Measurements from ENCODE around the gene BRAF.
"Not testable (repeated sequence)": the region's sequence is repeated elsewhere in the genome, so short reads cannot be mapped to it uniquely, and the experiment has no call there.

Gene BRAF

DNA sequence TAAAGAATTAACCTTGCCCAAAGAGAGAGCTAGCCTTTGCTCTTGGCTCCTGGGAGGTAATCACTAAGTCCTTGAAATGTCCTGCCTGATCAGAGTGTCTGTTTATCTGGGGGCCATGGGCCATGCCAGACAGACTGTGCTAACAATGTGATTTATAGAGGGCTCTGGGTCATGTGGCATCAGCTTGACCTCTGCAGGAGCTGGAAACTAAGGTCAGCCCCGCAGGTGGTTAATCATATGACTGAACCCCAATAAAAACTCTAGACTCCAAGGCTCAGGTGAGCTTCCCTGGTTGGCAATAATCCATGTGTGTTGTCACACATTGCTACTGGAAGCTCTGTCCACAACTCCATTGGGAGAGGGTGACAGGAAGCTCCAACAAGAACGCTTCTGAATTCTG, 180.7 kb downstream of the BRAF start:
- no peak overlapping the region for H3K4me3 ChIP-seq (ENCODE audit: low read depth, low read length)
- TF ChIP-seq, protein P1, sequence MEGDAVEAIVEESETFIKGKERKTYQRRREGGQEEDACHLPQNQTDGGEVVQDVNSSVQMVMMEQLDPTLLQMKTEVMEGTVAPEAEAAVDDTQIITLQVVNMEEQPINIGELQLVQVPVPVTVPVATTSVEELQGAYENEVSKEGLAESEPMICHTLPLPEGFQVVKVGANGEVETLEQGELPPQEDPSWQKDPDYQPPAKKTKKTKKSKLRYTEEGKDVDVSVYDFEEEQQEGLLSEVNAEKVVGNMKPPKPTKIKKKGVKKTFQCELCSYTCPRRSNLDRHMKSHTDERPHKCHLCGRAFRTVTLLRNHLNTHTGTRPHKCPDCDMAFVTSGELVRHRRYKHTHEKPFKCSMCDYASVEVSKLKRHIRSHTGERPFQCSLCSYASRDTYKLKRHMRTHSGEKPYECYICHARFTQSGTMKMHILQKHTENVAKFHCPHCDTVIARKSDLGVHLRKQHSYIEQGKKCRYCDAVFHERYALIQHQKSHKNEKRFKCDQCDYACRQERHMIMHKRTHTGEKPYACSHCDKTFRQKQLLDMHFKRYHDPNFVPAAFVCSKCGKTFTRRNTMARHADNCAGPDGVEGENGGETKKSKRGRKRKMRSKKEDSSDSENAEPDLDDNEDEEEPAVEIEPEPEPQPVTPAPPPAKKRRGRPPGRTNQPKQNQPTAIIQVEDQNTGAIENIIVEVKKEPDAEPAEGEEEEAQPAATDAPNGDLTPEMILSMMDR (IDR thresholded peaks at IDR 0.05; ENCODE audit: borderline replicate concordance, insufficient read depth, low read depth, low read length), result no peak

DNA sequence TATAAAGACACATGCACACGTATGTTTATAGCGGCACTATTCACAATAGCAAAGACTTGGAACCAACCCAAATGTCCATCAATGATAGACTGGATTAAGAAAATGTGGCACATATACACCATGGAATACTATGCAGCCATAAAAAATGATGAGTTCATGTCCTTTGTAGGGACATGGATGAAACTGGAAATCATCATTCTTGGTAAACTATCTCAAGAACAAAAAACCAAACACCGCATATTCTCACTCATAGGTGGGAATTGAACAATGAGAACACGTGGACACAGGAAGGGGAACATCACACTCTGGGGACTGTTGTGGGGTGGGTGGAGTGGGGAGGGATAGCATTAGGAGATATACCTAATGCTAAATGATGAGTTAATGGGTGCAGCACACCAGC, 181.5 kb downstream of the BRAF start:
- not testable (repeated sequence) for H3K4me3 ChIP-seq (ENCODE audit: low read depth, low read length)

GRCh38 chr7:140738280-140738679, 186.4 kb downstream of the BRAF start:
- TF ChIP-seq, protein P1 (IDR thresholded peaks at IDR 0.05; ENCODE audit: borderline replicate concordance, insufficient read depth, low read depth, low read length), result no peak
- H3K4me3 ChIP-seq (ENCODE audit: low read depth, low read length), result no peak overlapping the region

DNA sequence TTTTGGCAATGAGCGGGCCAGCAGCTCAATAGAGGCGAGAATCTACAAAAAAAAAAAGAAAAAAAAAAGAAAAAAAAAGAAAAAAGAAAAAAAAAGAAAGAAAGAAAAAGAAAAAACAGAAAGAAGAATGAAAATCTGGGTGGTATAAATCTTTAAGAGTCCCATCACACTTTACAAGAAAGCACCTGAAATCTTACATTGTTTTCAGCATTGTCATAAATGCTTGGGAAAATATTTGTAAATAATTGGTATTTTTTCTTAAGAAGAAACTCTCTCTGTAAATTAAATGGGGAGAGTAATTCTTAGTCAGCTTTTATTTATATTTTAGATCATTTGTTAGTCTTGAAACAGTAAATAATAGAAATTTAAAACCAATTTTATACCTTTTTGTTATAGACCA, 190.0 kb downstream of the BRAF start:
- no peak overlapping the region for H3K4me3 ChIP-seq (ENCODE audit: low read depth, low read length)
- TF ChIP-seq, protein P1 (IDR thresholded peaks at IDR 0.05; ENCODE audit: borderline replicate concordance, insufficient read depth, low read depth, low read length), result no peak

GRCh38 chr7:140734096-140734495, 190.6 kb downstream of the BRAF start:
- TF ChIP-seq, protein P1 (IDR thresholded peaks at IDR 0.05; ENCODE audit: borderline replicate concordance, insufficient read depth, low read depth, low read length), result no peak
- H3K4me3 ChIP-seq (ENCODE audit: low read depth, low read length), result no peak overlapping the region

- TF ChIP-seq, protein P1 (IDR thresholded peaks at IDR 0.05; ENCODE audit: borderline replicate concordance, insufficient read depth, low read depth, low read length), result no peak
Measured at GRCh38 chr7:140732416-140732815, 192.3 kb downstream of the BRAF start.

DNA sequence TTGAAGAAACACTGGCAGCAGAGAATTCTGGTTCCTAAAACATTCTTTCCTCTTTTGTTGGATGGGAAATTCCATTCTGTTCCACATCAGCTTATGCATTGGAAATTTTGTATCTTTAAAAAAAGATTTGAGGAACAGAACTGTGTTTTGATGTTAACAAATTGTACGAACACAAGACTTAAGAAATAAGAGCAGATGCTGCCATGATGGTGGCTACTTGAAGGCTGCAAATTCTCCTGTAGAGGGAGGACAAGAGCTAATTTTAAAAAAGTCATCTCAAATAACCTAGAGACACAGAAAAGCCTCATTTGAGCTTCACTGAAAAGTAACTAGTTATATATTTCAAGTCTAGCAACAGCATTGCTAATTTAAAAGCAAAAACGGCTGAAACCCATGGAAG, 198.4 kb downstream of the BRAF start:
- no peak overlapping the region for H3K4me3 ChIP-seq (ENCODE audit: low read depth, low read length)
- TF ChIP-seq, protein P1 (IDR thresholded peaks at IDR 0.05; ENCODE audit: borderline replicate concordance, insufficient read depth, low read depth, low read length), result peak; percentile 11; the same call in 1 of the 2 replicates

More at GRCh38 chr7:140732416-140732815, 192.3 kb downstream of the BRAF start:
- H3K4me3 ChIP-seq (ENCODE audit: low read depth, low read length), result no peak overlapping the region

DNA sequence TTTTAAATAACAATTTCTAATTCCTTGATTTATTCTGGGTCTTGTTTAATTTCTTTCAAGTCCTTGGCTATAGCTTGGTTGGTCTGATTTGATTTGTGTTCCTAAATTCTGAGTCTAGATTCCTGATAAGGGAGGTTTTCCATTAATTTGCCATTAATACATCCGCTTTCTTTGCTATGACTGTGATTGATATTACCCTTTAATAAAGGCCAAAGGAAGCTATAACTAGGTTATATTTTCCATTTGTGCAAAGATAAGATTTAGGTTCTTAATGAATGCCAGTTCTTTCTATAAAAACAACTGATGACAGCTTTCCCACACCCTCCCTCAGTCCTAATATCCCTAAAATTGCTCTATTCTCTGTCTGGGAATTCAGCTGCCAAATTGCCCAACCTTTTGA, 200.0 kb downstream of the BRAF start:
- H3K4me3 ChIP-seq (ENCODE audit: low read depth, low read length), result no peak overlapping the region
- TF ChIP-seq, protein P1 (IDR thresholded peaks at IDR 0.05; ENCODE audit: borderline replicate concordance, insufficient read depth, low read depth, low read length), result no peak

Data from GM12875 (cell line).